HG03457 (cell line): Measurements from ENCODE around the gene ADGRG6.
"Not testable (repeated sequence)": the region's sequence is repeated elsewhere in the genome, so short reads cannot be mapped to it uniquely, and the experiment has no call there.

Experiments
- ATAC-seq: cut with Tn5 transposase; IDR thresholded peaks from one replicate; pipeline ENCODE4 v1.9.1; 2021; ENCODE audit warnings: moderate number of reproducible peaks; ENCODE audit not compliant: unreplicated experiment

Gene ADGRG6

DNA sequence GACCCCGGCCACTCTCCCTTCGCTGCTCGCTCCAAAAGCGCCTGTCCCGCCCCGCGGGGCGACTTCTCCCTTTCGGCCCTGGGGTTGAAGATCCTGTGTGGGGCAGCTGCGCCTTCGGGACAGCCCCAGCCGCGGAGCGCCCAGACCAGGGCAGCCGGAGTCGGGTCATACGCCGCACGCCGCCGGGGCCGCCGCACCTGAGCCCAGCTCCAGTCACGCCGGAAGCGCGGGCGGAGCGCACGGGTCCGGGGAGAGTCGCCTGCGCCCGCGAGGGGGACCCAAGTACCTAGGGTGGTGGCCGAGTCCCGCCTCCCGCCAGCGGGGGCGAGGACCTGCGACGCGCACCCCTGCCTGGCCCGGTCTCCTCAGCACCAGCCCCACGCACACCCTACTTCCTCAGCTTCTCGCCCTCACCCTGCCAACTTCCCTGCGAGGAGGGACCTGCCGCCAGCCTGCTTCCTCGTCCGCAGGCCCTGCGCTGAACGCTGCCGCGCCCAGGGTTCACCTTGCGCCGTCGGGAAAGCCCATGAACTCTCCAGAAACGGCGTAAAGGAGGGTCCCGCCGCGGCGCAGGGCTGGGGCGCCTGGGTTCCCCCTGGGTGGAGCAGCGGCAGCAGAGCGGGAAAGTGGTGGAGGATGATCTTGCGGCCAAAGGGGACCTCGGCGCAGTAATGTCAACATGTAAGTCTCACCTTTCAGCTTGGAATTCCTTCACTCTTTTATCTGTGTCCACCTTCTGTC is at the start of gene ADGRG6:
ADGRG6 (plus strand) TSS at position 357 of the 741 bp plus-strand sequence; CDS start at position 680, 323 bp downstream.
- peak; percentile 70 for ATAC-seq

DNA sequence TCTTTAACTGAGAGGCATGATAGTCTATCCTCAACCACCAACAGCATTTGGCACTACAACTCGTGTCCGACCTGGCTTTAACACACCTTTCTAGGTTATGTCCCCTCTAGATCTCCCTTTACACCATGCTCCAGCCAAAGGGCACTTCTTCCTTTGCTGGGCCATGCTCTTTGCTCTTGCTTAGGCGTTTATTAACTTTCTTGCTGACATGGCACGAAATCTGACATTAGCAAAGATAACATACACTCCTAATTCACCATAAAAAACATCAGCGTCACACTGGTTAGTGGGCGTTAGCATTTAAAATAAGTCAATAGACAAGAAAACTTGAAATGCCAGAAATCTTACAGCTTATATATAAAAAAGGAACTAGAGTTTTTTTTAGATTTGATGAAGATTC is 47.3 kb upstream of the ADGRG6 start:
- ATAC-seq = no peak

DNA sequence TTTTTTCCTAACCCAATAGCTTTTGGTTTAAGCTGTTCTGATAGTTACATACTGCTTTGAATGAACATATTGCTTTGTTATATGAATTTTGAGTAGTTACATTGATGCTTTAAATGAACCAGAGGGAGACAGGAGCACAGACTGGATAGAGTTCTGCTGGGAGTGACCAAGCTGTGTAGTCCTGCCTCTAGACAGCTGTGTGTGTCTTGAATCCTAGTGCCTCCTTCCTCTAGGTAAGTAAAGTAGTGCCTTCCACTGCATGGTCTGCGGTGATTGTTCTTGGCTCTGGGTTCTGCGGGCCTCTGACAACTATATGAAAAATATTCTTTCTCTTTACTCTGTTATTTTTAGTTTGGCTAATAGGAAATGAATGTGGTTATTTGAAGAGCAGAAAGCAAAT is 46.0 kb upstream of the ADGRG6 start:
- ATAC-seq = no peak

DNA sequence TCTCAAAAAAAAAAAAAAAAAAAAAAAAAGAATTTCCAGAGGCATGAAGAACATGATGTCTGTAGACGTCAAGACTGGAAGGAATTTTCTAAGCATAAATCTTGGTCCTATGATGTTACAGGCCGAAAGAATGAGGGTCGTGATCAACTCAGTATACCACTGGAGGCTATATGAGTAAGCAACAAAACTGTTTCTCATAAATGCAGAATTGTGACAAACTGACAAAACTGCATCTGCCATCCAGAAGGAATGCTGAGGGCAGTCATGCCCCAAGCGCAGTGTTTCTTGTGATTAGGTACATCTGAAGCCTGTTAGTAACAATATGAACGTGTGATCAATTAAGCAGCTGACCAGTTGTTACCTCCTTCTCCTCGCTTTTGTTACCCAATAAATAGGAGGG is 43.5 kb upstream of the ADGRG6 start:
- ATAC-seq = no peak

DNA sequence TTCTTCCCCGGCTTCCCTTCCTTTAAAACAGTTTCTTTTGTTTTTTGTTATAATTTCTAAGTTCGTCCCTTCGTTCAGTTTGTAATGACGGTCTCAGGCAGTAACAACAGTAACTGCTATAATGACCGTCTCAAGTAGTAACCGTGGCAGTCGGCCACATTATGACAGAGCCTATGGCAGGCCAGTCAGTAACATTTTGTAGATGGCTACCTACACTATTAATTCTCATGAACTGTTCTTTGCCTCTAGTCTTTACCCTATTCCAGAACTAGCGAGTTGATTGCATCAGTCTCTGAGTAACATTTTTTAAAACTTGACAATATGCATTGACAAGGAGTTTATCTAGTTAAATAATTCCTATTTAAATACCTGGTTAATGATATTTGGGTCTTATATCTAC is 43.0 kb upstream of the ADGRG6 start:
- no peak for ATAC-seq

DNA sequence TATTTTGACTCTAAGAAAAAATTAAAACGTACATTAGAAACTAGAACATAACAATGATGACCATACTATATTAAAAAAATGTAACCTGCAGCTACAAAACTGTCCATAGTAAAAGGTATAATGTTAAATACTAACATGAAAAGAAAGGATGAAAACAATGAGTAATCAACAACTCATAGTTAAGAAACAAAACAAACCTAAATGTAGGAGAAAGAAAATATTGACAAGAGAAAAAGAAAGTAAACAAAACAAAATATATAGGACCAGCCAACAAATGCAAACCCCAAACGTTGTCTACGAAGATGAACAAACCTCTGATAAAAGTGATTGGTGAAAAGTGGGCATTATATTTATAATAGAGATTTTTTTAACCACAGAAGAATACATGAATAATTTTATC is 41.1 kb upstream of the ADGRG6 start:
- no peak for ATAC-seq

DNA sequence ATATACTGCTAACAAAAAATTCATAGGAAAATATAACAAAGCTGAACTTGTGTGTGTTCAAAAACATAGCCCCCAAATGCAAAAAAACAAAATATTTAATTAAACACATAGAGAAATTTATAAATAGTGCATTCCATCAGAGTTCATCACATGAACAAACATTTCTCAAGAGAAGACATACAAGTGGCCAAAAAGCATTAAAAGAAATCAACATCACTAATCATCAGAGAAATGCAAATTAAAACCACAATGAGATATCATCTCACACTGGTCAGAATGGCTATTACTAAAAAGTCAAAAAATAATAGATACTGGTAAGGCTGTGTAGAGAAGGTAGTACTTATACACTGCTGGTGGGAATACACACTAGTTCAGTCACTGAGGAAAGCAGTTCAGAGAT is 39.6 kb upstream of the ADGRG6 start:
- ATAC-seq = no peak

DNA sequence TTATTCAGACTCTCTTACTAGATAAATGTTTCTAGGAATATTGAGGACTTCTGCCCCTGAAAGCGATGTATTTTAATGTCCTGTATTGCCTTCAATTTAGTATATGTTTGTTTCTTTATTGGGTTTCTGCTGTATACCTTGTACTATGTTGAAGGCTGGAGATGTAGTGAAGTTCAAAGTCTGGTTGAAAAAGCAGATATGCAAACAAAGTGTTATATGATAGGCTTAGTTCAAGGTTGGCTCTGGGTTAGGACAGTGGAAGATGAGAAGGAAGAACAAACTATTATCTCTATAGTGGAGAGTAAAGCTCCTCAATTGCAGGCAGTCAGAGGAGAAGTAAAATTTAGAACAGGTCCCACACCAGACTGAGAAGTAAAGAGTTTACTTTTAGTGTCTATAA is 36.3 kb upstream of the ADGRG6 start:
- no peak for ATAC-seq

DNA sequence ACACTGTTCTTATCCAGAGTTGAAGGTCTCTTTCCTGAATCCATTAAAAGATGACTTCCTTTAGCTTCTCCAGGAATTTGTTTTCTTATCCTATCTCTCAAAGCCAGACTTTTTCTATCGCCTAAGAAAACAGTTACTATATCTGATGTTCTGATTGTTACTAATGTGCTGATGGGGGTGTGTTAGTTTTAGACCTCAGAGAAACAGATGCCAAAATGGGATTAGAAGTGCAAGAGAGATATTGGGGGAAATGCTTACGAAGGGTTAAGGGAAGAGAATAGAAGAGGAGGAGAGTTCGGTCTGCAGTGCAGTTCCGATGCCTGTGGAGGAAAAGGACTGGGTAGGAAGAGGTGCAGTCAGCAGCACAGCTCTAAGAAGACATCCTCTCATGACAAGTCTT is 35.7 kb upstream of the ADGRG6 start:
- no peak for ATAC-seq

DNA sequence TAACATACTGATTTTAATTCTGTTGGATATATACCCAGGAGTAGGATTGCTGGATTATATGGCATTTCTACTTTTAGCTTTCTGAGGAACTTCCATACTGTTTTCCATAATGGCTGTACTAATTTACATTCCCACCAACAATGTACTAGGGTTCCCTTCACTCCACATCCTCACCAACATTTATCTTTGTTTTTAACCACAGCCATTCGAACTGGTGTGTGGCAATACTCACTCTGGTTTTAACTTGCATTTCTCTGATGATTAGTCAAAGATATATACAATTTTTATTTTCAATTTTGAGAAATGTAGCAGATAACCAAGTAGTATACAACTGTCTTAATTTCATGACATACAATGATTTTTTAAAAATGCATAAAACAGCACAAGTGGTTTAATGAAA is 30.3 kb upstream of the ADGRG6 start:
- ATAC-seq = no peak

DNA sequence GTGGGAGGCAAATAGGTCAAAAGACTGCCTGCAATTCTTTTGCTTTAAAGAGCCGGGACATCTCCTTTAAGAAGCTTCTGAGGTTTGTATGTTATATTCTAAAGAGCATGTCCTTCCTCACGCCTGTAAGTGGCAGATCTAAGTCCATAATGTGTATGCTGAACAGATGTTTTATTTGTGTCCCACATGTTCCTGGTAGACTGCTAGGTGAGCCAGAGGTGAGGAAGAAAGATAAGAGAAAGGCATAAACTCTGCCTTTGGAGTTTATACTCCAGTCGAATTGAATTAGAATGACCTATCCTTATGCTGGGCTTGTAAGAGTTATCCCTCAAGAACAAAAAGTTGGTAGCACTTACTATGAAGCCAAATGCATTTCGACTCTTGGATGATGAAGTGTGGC is 27.2 kb upstream of the ADGRG6 start:
- no peak for ATAC-seq

DNA sequence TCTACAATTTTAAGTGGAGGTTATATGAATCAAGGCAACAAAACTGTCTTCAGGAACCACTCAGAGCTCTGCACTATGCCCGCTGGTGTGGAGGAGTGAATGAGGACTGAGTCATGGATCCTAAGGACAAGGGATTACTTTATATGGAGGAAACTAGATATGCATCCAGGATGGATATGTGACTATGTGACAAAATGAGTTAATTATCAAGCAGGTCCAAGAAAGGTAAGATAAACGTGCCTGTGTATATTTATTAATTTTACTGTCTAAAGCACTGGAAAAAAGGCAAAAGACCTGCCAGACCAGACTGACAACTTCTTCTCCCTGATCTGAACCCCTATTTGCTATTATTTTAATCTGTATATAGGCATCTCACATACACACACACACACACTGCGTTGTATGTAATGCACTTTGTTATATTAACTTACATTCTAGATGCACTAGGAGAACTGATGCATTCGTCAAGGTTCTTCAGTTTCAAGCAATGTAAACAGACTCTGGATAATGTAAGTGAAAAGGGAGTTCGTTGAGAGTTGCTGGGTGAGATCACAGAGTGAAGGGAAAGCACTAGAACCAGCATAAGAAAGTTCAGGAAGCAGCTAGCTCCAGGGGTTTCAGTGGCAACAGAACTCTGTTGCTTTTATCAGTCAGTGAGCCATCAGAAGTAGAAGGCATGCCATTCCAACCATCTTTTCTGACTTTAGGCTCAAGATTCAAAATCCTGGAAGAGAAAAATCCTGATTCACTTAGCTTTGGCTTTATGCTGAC is 26.4 kb upstream of the ADGRG6 start:
- no peak for ATAC-seq

DNA sequence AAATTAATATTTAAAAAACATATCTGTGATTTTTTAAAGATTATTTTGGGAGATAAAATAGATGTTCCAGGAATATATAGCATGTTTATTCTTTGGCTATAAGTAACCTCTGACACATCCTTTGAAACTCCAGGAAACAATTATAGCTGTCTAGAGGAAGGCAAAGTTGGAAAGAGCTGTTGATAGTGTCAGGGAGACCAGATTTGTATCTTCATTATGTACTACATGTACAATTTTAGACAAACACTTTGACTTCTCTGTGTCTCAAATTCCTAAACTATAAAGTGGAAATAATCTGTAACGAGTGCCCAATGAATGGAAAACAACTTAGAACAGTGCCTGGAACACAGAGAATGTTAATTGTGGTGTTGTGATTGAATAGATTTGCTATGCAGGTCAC is 25.6 kb upstream of the ADGRG6 start:
- ATAC-seq = no peak

DNA sequence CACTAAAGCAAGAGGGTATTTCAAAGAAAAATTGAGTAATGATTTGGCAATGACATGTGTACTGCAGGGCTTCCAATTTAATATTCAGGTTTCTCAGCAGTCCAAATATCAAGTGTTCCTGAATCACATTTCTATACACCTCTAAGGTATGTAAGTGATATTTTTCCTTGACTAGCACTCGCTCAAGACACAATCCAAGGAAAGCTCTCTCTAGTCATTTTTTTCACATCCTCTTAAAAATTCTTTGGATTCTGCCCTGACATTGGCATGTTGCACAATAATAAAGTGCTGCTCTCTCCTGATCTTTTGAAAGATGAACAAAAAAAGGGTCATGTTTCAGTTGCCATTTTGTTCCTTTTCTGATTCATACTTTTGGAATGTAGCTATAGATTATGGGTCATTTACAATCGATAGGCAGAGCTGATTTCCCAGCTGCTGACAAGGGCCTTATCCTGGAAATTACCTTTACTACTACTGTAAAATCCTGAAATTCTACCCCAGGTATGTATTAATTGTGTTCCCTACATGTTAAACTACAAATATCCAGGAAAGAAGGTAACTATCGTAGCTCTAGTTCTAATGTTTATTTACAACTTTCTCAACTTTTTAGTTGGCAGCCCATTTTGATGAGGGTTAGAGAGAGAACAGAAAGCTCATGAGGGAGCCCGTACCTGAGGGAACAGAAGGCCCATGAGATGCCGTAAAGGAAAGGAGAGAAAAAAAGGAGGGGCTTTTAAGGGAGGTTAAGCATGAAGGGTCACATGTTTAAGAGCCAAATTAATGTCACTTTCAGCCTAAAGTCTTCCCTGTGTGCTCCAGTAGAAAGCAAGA is 22.2 kb upstream of the ADGRG6 start:
- no peak for ATAC-seq

DNA sequence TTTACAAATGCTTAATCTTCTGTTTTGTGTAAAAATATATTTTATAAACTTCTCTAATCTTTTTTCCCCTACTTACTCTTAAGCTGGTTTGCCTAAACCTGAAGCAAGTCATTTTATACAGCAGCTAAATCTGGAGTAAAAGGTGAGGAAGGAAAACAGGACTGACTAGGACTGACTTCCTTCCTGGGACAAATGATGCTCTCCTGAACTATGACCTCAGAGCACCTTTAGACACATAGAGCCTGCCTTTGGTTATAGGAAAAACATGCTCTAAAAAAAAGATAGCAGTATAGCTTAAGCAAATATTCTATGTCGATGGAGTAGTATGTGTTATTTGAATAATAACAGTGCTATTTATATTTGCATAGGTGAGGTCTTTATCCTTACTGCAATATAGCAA is 21.5 kb upstream of the ADGRG6 start:
- no peak for ATAC-seq

DNA sequence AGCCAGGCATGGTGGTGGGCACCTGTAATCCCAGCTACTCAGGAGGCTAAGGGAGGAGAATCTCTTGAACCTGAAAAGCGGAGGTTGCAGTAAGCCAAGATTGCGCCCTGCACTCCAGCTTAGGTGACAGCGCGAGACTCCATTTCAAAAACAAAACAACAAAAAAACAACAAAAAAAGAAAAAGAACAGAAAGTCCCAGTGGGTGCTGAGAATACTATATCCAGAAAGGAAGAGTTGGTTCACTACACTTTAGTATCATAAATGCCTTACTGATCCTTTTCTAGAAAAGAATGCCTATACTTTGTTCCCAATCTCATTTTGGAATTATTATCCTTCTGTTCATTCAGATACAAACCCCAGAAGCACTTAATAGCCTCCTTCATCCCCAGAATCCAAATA is 20.9 kb upstream of the ADGRG6 start:
- ATAC-seq = no peak

DNA sequence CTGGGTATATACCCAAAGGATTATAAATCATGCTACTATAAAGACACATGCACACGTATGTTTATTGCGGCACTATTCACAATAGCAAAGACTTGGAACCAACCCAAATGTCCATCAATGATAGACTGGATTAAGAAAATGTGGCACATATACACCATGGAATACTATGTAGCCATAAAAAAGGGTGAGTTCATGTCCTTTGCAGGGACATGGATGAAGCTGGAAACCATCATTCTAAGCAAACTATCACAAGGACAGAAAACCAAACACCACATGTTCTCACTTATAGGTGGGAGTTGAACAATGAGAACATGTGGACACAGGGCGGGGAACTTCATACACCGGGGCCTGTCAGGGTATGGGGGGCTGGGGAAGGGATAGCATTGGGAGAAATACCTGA is 18.7 kb upstream of the ADGRG6 start:
- ATAC-seq = not testable (repeated sequence)

DNA sequence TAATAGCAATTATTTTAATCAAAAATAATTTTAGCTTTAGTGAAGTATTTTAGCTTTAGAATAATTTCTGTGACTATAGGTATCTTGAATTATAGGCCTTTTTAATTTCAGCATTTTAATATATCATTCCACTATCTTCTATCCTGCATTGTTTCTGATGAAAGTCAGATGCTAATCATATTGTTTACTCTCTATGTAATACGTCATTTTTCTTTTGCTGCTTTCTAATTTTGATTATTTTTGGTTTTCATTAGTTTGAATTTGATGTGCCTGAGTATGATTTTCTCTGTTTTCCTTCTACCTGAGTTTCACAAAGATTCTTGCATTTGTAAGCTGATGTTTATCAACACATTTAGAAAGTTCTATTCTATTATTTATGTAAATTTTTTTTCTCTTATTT is 17.4 kb upstream of the ADGRG6 start:
- ATAC-seq = no peak

DNA sequence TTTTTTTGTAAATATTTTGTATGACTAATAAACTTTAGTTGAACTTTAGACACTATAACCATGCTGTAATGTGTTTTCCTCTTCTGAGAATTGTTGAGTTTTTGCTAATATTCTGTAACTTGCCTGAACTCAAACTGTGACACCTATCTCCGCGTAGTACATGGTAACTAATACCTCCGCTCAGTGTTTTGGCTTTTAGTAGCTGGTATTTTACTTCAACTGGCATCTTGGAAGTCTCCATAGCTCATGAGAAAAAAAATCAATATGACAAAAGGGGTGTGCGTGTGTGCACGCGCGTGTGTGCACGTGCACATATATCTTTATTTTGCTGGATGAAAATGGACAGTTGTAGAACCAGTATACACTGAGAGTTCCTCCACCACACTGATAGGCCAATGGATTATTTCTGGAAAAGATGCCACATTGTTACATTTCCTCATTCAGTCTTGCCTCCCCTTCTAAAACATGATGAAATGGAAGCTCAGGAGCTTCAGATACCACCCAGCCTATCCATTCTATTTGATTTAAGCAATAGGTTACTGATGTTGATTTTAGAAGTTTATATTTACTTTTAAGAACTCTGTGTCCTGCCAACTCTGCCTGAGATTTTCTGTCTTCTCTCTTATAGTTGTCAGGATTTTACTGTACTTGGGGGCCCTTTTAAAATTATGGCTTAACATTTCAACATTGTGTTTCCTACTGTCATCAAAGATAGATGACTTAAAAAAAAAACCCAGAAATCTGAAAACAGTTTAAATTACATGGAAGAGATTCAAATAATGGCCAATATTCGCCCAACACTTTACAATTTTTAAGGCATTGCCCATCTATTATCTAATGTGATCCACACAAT is 16.3 kb upstream of the ADGRG6 start:
- no peak for ATAC-seq

DNA sequence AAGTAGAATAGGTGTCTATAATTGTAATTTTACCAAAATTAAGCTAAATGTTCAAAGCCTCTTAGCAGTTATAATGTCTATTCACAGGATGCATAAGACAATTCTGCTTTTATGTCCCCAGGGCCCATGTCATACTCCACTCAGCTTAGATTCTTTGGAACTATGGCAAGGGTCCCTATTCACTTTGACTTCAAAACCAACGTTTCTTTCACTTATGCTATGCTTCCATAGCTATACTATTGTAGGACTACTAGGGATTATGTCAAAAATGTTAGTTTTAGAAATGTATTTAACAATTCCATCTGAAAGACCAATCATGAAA is 15.8 kb upstream of the ADGRG6 start:
- ATAC-seq = no peak

DNA sequence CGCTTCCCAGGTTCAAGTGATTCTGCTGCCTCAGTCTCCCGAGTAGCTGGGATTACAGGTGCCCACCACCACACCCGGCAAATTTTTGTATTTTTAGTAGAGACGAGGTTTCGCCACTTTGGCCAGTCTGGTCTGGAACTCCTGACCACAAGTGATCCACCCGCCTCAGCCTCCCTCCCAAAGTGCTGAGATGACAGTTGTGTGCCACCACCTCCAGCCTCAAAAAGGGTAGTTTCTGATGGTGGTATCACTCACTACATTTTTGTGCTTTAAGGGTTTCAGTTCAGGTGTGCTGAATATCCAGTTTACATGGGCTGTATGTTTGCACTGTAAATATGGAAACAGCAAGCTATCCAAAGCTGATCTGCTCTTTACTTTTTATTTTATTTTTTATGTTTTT is 12.1 kb upstream of the ADGRG6 start:
- no peak for ATAC-seq
